ENCODE measurements around the gene APBB3.
A peak's percentile ranks its signal among the peaks of the same experiment; 100 is the strongest.

APBB3 gene

GRCh38 chr5:140568443-140569063, 4.2 kb upstream of the APBB3 start:
- H3K27ac ChIP-seq = peak overlapping the region; percentile 94
- TF ChIP-seq CTCF (IDR thresholded peaks at IDR 0.05) = no peak

DNA sequence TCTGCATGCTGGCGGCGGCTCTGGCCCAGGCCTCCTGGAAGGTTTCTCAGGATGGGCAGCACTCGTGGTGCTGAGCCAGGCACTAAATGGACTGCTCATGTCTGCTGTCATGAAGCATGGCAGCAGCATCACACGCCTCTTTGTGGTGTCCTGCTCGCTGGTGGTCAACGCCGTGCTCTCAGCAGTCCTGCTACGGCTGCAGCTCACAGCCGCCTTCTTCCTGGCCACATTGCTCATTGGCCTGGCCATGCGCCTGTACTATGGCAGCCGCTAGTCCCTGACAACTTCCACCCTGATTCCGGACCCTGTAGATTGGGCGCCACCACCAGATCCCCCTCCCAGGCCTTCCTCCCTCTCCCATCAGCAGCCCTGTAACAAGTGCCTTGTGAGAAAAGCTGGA, 3.5 kb upstream of the APBB3 start:
- no peaks in the 10 kb centered on the region for H3K27me3 ChIP-seq
- H3K36me3 ChIP-seq = peaks cover 5% of the 10 kb centered on the region
- no peak for TF ChIP-seq CTCF (IDR thresholded peaks at IDR 0.05)
- H3K9me3 ChIP-seq = no peaks in the 10 kb centered on the region
- peaks cover 34 to 51% of the 10 kb centered on the region in 2 experiments for H3K4me1 ChIP-seq (ENCODE audit: control insufficient read depth in 1 of 2, insufficient read depth in 1 of 2, low read depth in 1 of 2, low read length in 1 of 2)
- no peak overlapping the region for H3K4me3 ChIP-seq (ENCODE audit: low read depth in 1 of 2, low read length in 1 of 2)
- peak overlapping the region; percentile 94 for H3K27ac ChIP-seq

More at GRCh38 chr5:140568443-140569063, 4.2 kb upstream of the APBB3 start:
- peak overlapping the region in 1 of 2 experiments; percentile 30 for H3K4me3 ChIP-seq (ENCODE audit: low read depth in 1 of 2, low read length in 1 of 2)
- H3K36me3 ChIP-seq = peaks cover 5% of the 10 kb centered on the region
- no peaks in the 10 kb centered on the region for H3K27me3 ChIP-seq
- H3K9me3 ChIP-seq = no peaks in the 10 kb centered on the region
- H3K4me1 ChIP-seq (ENCODE audit: control insufficient read depth in 1 of 2, insufficient read depth in 1 of 2, low read depth in 1 of 2, low read length in 1 of 2) = peaks cover 29 to 47% of the 10 kb centered on the region in 2 experiments

DNA sequence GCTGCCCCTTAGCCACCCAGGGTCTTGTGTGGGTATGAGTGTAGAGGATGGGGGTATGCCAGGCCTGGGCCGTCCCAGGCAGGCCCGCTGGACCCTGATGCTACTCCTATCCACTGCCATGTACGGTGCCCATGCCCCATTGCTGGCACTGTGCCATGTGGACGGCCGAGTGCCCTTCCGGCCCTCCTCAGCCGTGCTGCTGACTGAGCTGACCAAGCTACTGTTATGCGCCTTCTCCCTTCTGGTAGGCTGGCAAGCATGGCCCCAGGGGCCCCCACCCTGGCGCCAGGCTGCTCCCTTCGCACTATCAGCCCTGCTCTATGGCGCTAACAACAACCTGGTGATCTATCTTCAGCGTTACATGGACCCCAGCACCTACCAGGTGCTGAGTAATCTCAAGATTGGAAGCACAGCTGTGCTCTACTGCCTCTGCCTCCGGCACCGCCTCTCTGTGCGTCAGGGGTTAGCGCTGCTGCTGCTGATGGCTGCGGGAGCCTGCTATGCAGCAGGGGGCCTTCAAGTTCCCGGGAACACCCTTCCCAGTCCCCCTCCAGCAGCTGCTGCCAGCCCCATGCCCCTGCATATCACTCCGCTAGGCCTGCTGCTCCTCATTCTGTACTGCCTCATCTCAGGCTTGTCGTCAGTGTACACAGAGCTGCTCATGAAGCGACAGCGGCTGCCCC, 2.9 kb upstream of the APBB3 start:
- TF ChIP-seq CTCF (IDR thresholded peaks at IDR 0.05) = no peak
- Histone ChIP-seq H3K36me3 (peaks cover 5% of the 10 kb centered on the region), H3K9me3 (no peaks in the 10 kb centered on the region), H3K4me3 (ENCODE audit: low read depth in 1 of 2, low read length in 1 of 2) (no peak overlapping the region), H3K4me1 (ENCODE audit: control insufficient read depth in 1 of 2, insufficient read depth in 1 of 2, low read depth in 1 of 2, low read length in 1 of 2) (peaks cover 34 to 51% of the 10 kb centered on the region in 2 experiments), H3K27me3 (no peaks in the 10 kb centered on the region), H3K27ac (no peak overlapping the region)

GRCh38 chr5:140566665-140567064, 2.3 kb upstream of the APBB3 start:
- peaks cover 5% of the 10 kb centered on the region for H3K36me3 ChIP-seq
- no peak for TF ChIP-seq CTCF (IDR thresholded peaks at IDR 0.05)
- H3K27ac ChIP-seq = peak overlapping the region; percentile 93
- no peaks in the 10 kb centered on the region for H3K9me3 ChIP-seq
- no peaks in the 10 kb centered on the region for H3K27me3 ChIP-seq
- no peak overlapping the region for H3K4me3 ChIP-seq (ENCODE audit: low read depth in 1 of 2, low read length in 1 of 2)
- H3K4me1 ChIP-seq (ENCODE audit: control insufficient read depth in 1 of 2, insufficient read depth in 1 of 2, low read depth in 1 of 2, low read length in 1 of 2) = peaks cover 34 to 51% of the 10 kb centered on the region in 2 experiments

DNA sequence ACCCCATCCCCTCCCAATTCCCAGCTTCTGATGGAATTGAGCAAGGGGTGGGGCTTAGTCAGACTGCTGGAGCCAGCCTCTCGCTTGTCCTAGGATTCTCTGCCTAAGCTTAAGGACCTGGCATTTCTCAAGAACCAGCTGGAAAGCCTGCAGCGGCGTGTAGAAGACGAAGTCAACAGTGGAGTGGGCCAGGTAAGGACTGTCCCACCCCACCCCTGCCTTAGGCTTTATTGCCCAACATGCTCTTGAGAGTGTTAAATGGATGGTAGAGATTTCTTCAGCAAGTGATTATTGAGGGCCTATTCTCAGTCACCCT, 1.3 kb upstream of the APBB3 start:
- peaks cover 5% of the 10 kb centered on the region for H3K36me3 ChIP-seq
- H3K27me3 ChIP-seq = no peaks in the 10 kb centered on the region
- H3K4me3 ChIP-seq (ENCODE audit: low read depth in 1 of 2, low read length in 1 of 2) = no peak overlapping the region
- H3K9me3 ChIP-seq = no peaks in the 10 kb centered on the region
- H3K27ac ChIP-seq = peak overlapping the region; percentile 93
- TF ChIP-seq CTCF (IDR thresholded peaks at IDR 0.05) = no peak
- H3K4me1 ChIP-seq (ENCODE audit: control insufficient read depth in 1 of 2, insufficient read depth in 1 of 2, low read depth in 1 of 2, low read length in 1 of 2) = peaks cover 34 to 51% of the 10 kb centered on the region in 2 experiments

Measured in neutrophil (primary cell).